GM23248 (cell line): ENCODE measurements around the gene SNTG2. TPM values are rescaled to one million over a fixed set of nuclear protein-coding genes. Genes with fewer than 3 reads are reported as not detected.

Experiments
- DNase-seq: peaks from one replicate; pipeline ENCODE4 v3.0.0-alpha.2; 2015
- H2AFZ ChIP-seq: fragments of 200-600 bp; sonication (generic); 2 replicates; pipeline ENCODE4 v1.6.1; 2016; ENCODE audit warnings: antibody characterized with exemption
- H3F3A ChIP-seq: fragments of 200-600 bp; sonication (generic); 2 replicates; pipeline ENCODE4 v1.6.1; 2016; ENCODE audit warnings: mild to moderate bottlenecking, antibody characterized with exemption, mixed run types; ENCODE audit not compliant: insufficient read depth
- H3K27ac ChIP-seq: fragments of 200-600 bp; sonication (generic); 2 replicates; pipeline ENCODE4 v1.5.1; 2016; ENCODE audit warnings: mild to moderate bottlenecking
- H3K27me3 ChIP-seq: fragments of 200-600 bp; sonication (generic); replicated peaks from 2 replicates; pipeline ENCODE4 v1.6.1; 2016; ENCODE audit warnings: mild to moderate bottlenecking; ENCODE audit not compliant: insufficient read depth
- H3K36me3 ChIP-seq: fragments of 200-600 bp; sonication (generic); 2 replicates; pipeline ENCODE4 v1.6.1; 2016; ENCODE audit warnings: low read depth, mild to moderate bottlenecking
- H3K4me1 ChIP-seq: fragments of 200-600 bp; sonication (generic); 2 replicates; pipeline ENCODE4 v1.6.1; 2016; ENCODE audit warnings: mild to moderate bottlenecking; ENCODE audit not compliant: insufficient read depth
- H3K4me2 ChIP-seq: fragments of 200-600 bp; sonication (generic); one replicate; pipeline ENCODE4 v1.6.1; 2016; ENCODE audit warnings: mild to moderate bottlenecking; ENCODE audit not compliant: unreplicated experiment
- H3K4me3 ChIP-seq: fragments of 200-600 bp; sonication (generic); 2 replicates; pipeline ENCODE4 v1.5.1; 2016; ENCODE audit warnings: mild to moderate bottlenecking
- H3K79me2 ChIP-seq: fragments of 200-600 bp; sonication (generic); 2 replicates; pipeline ENCODE4 v1.6.1; 2016; ENCODE audit warnings: mild to moderate bottlenecking; ENCODE audit not compliant: insufficient read depth
- H3K9ac ChIP-seq: fragments of 200-600 bp; sonication (generic); 2 replicates; pipeline ENCODE4 v1.6.1; 2016; ENCODE audit warnings: mild to moderate bottlenecking
- H3K9me2 ChIP-seq: fragments of 200-600 bp; sonication (generic); 2 replicates; pipeline ENCODE4 v1.6.1; 2016; ENCODE audit warnings: mixed run types, mild to moderate bottlenecking, moderate library complexity; ENCODE audit not compliant: insufficient read depth
- H3K9me3 ChIP-seq: fragments of 200-600 bp; sonication (generic); one replicate; pipeline ENCODE4 v1.6.1; 2017; ENCODE audit warnings: low read depth
- H4K20me1 ChIP-seq: fragments of 200-600 bp; sonication (generic); 2 replicates; pipeline ENCODE4 v1.6.0; 2016; ENCODE audit not compliant: insufficient read depth
- EZH2 ChIP-seq: fragments of 200-600 bp; sonication (generic); IDR thresholded peaks from 2 replicates; pipeline ENCODE4 v1.6.1; 2018; ENCODE audit warnings: antibody characterized with exemption, mild to moderate bottlenecking; ENCODE audit not compliant: insufficient read depth, poor library complexity, severe bottlenecking
- EZH2phosphoT487 ChIP-seq: fragments of 200-600 bp; sonication (generic); IDR thresholded peaks from 2 replicates; pipeline ENCODE4 v1.6.1; 2018; ENCODE audit warnings: antibody characterized with exemption, moderate library complexity, mild to moderate bottlenecking, low read depth; ENCODE audit not compliant: insufficient read depth
- WGBS, 2 experiments: methylation state at CpG; one replicate each; pipeline ENCODE4 v1.1.6; 2015 to 2017; ENCODE audit warnings: low lambda C conversion rate in 2 of 2, low coverage in 1 of 2; ENCODE audit errors: missing lambda C conversion rate in 2 of 2; 5-methylcytosine and 5-hydroxymethylcytosine counted together
- in situ Hi-C: fragments of 300-500 bp; cut with MboI; formaldehyde crosslinking; loops from 2 replicates; pipeline ENCODE4 v1.15.0; 2020
- polyA plus RNA-seq: library from polyadenylated mRNA; unstranded; fragments of >200 nt; fragmentation: Nextera tagmentation; extraction: Ambion mirVana; gene quantifications from 2 replicates; pipeline ENCODE4 v1.2.1, GENCODE V29; 2016
- total RNA-seq: library from RNA; depleted of rRNA; stranded (reverse); fragments of >200 nt; shearing (Covaris generic); gene quantifications from 2 replicates; pipeline ENCODE4 v1.2.3, GENCODE V29; 2014

Gene SNTG2
- total and polyA plus RNA-seq, 2 experiments from 2014 or later: not detected

GRCh38 chr2:1367601-1368000 is 417.0 kb downstream of the SNTG2 start:
- H4K20me1 ChIP-seq: no peaks in the 10 kb centered on the region
- no peak overlapping the region for H2AFZ ChIP-seq
- in situ Hi-C loops: no loop called here
- no peak overlapping the region for H3K4me2 ChIP-seq
- no peak for DNase-seq
- no peaks in the 10 kb centered on the region for H3K27me3 ChIP-seq
- H3K27ac ChIP-seq: no peak overlapping the region
- H3K36me3 ChIP-seq: no peaks in the 10 kb centered on the region
- TF ChIP-seq EZH2phosphoT487 (no peak), EZH2 (no peak)
- no peaks in the 10 kb centered on the region for H3K9me2 ChIP-seq
- H3F3A ChIP-seq: no peaks in the 10 kb centered on the region
- H3K4me3 ChIP-seq: no peak overlapping the region
- no peaks in the 10 kb centered on the region for H3K9me3 ChIP-seq
- 13 to 16% methylated on average over 9 of the region's 9 CpGs for WGBS, 2 experiments
- H3K9ac ChIP-seq: no peak overlapping the region
- H3K79me2 ChIP-seq: no peaks in the 10 kb centered on the region
- H3K4me1 ChIP-seq: no peaks in the 10 kb centered on the region

GRCh38 chr2:1369905-1370304 is 419.3 kb downstream of the SNTG2 start:
- Histone ChIP-seq H3K9me2 (no peaks in the 10 kb centered on the region), H3F3A (no peaks in the 10 kb centered on the region), H3K27ac (no peak overlapping the region), H3K4me2 (no peak overlapping the region), H3K4me3 (no peak overlapping the region), H3K4me1 (no peaks in the 10 kb centered on the region), H3K27me3 (no peaks in the 10 kb centered on the region), H2AFZ (no peak overlapping the region), H3K79me2 (no peaks in the 10 kb centered on the region), H3K9me3 (no peaks in the 10 kb centered on the region), H3K9ac (no peak overlapping the region), H4K20me1 (no peaks in the 10 kb centered on the region), H3K36me3 (no peaks in the 10 kb centered on the region)
- 38 to 42% methylated on average over 10 of the region's 10 CpGs for WGBS, 2 experiments
- TF ChIP-seq EZH2 (no peak), EZH2phosphoT487 (no peak)
- no peak for DNase-seq
- in situ Hi-C loops: no loop called here

GRCh38 chr2:1370461-1370860 is 419.8 kb downstream of the SNTG2 start:
- Histone ChIP-seq H3K4me1 (no peaks in the 10 kb centered on the region), H2AFZ (no peak overlapping the region), H3K9me2 (no peaks in the 10 kb centered on the region), H3F3A (no peaks in the 10 kb centered on the region), H3K27me3 (no peaks in the 10 kb centered on the region), H4K20me1 (no peaks in the 10 kb centered on the region), H3K36me3 (no peaks in the 10 kb centered on the region), H3K27ac (no peak overlapping the region), H3K9me3 (no peaks in the 10 kb centered on the region), H3K4me2 (no peak overlapping the region), H3K79me2 (no peaks in the 10 kb centered on the region), H3K4me3 (no peak overlapping the region), H3K9ac (no peak overlapping the region)
- TF ChIP-seq EZH2phosphoT487 (no peak), EZH2 (no peak)
- DNase-seq: no peak
- 0 to 2% methylated on average over 4 of the region's 4 CpGs for WGBS, 2 experiments
- in situ Hi-C loops: no loop called here

GRCh38 chr2:1371082-1371481 is 420.4 kb downstream of the SNTG2 start:
- no peaks in the 10 kb centered on the region for H3K4me1 ChIP-seq
- DNase-seq: no peak
- in situ Hi-C loops: no loop called here
- no peaks in the 10 kb centered on the region for H3K36me3 ChIP-seq
- H3K4me3 ChIP-seq: no peak overlapping the region
- H3K9me3 ChIP-seq: no peaks in the 10 kb centered on the region
- no peak overlapping the region for H3K27ac ChIP-seq
- H3K4me2 ChIP-seq: no peak overlapping the region
- H3F3A ChIP-seq: no peaks in the 10 kb centered on the region
- 34 to 43% methylated on average over 11 of the region's 11 CpGs for WGBS, 2 experiments
- no peaks in the 10 kb centered on the region for H3K9me2 ChIP-seq
- H2AFZ ChIP-seq: no peak overlapping the region
- TF ChIP-seq EZH2phosphoT487: no peak
- no peak for TF ChIP-seq EZH2
- no peaks in the 10 kb centered on the region for H3K27me3 ChIP-seq
- H4K20me1 ChIP-seq: no peaks in the 10 kb centered on the region
- no peaks in the 10 kb centered on the region for H3K79me2 ChIP-seq
- H3K9ac ChIP-seq: no peak overlapping the region

GRCh38 chr2:1373830-1374229 is 423.2 kb downstream of the SNTG2 start:
- DNase-seq: no peak
- Histone ChIP-seq H3K27me3 (no peaks in the 10 kb centered on the region), H3K9me3 (no peaks in the 10 kb centered on the region), H4K20me1 (no peaks in the 10 kb centered on the region), H3K79me2 (no peaks in the 10 kb centered on the region), H3K9me2 (no peaks in the 10 kb centered on the region), H2AFZ (no peak overlapping the region), H3K4me1 (no peaks in the 10 kb centered on the region), H3K36me3 (no peaks in the 10 kb centered on the region), H3K27ac (no peak overlapping the region), H3K4me2 (no peak overlapping the region), H3F3A (no peaks in the 10 kb centered on the region), H3K9ac (no peak overlapping the region), H3K4me3 (no peak overlapping the region)
- 41 to 42% methylated on average over 12 of the region's 12 CpGs for WGBS, 2 experiments
- no peak for TF ChIP-seq EZH2phosphoT487
- TF ChIP-seq EZH2: no peak
- in situ Hi-C loops: no loop called here
